GM23248 (cell line): Measurements from ENCODE around the gene ZNF789. TPM values are rescaled to one million over a fixed set of nuclear protein-coding genes. Genes with fewer than 3 reads are reported as not detected.

ENCODE experiments used
- DNase-seq: peaks from one replicate; pipeline ENCODE4 v3.0.0-alpha.2; 2015
- H2AFZ ChIP-seq: fragments of 200-600 bp; sonication (generic); 2 replicates; pipeline ENCODE4 v1.6.1; 2016; ENCODE audit warnings: antibody characterized with exemption
- H3F3A ChIP-seq: fragments of 200-600 bp; sonication (generic); 2 replicates; pipeline ENCODE4 v1.6.1; 2016; ENCODE audit warnings: mild to moderate bottlenecking, antibody characterized with exemption, mixed run types; ENCODE audit not compliant: insufficient read depth
- H3K27ac ChIP-seq: fragments of 200-600 bp; sonication (generic); 2 replicates; pipeline ENCODE4 v1.5.1; 2016; ENCODE audit warnings: mild to moderate bottlenecking
- H3K27me3 ChIP-seq: fragments of 200-600 bp; sonication (generic); replicated peaks from 2 replicates; pipeline ENCODE4 v1.6.1; 2016; ENCODE audit warnings: mild to moderate bottlenecking; ENCODE audit not compliant: insufficient read depth
- H3K36me3 ChIP-seq: fragments of 200-600 bp; sonication (generic); 2 replicates; pipeline ENCODE4 v1.6.1; 2016; ENCODE audit warnings: low read depth, mild to moderate bottlenecking
- H3K4me1 ChIP-seq: fragments of 200-600 bp; sonication (generic); 2 replicates; pipeline ENCODE4 v1.6.1; 2016; ENCODE audit warnings: mild to moderate bottlenecking; ENCODE audit not compliant: insufficient read depth
- H3K4me2 ChIP-seq: fragments of 200-600 bp; sonication (generic); one replicate; pipeline ENCODE4 v1.6.1; 2016; ENCODE audit warnings: mild to moderate bottlenecking; ENCODE audit not compliant: unreplicated experiment
- H3K4me3 ChIP-seq: fragments of 200-600 bp; sonication (generic); 2 replicates; pipeline ENCODE4 v1.5.1; 2016; ENCODE audit warnings: mild to moderate bottlenecking
- H3K79me2 ChIP-seq: fragments of 200-600 bp; sonication (generic); 2 replicates; pipeline ENCODE4 v1.6.1; 2016; ENCODE audit warnings: mild to moderate bottlenecking; ENCODE audit not compliant: insufficient read depth
- H3K9ac ChIP-seq: fragments of 200-600 bp; sonication (generic); 2 replicates; pipeline ENCODE4 v1.6.1; 2016; ENCODE audit warnings: mild to moderate bottlenecking
- H3K9me2 ChIP-seq: fragments of 200-600 bp; sonication (generic); 2 replicates; pipeline ENCODE4 v1.6.1; 2016; ENCODE audit warnings: mixed run types, mild to moderate bottlenecking, moderate library complexity; ENCODE audit not compliant: insufficient read depth
- H3K9me3 ChIP-seq: fragments of 200-600 bp; sonication (generic); one replicate; pipeline ENCODE4 v1.6.1; 2017; ENCODE audit warnings: low read depth
- H4K20me1 ChIP-seq: fragments of 200-600 bp; sonication (generic); 2 replicates; pipeline ENCODE4 v1.6.0; 2016; ENCODE audit not compliant: insufficient read depth
- EZH2 ChIP-seq: fragments of 200-600 bp; sonication (generic); IDR thresholded peaks from 2 replicates; pipeline ENCODE4 v1.6.1; 2018; ENCODE audit warnings: antibody characterized with exemption, mild to moderate bottlenecking; ENCODE audit not compliant: insufficient read depth, poor library complexity, severe bottlenecking
- EZH2phosphoT487 ChIP-seq: fragments of 200-600 bp; sonication (generic); IDR thresholded peaks from 2 replicates; pipeline ENCODE4 v1.6.1; 2018; ENCODE audit warnings: antibody characterized with exemption, moderate library complexity, mild to moderate bottlenecking, low read depth; ENCODE audit not compliant: insufficient read depth
- WGBS, 2 experiments: methylation state at CpG; one replicate each; pipeline ENCODE4 v1.1.6; 2015 to 2017; ENCODE audit warnings: low lambda C conversion rate in 2 of 2, low coverage in 1 of 2; ENCODE audit errors: missing lambda C conversion rate in 2 of 2; 5-methylcytosine and 5-hydroxymethylcytosine counted together
- in situ Hi-C: fragments of 300-500 bp; cut with MboI; formaldehyde crosslinking; loops from 2 replicates; pipeline ENCODE4 v1.15.0; 2020
- polyA plus RNA-seq: library from polyadenylated mRNA; unstranded; fragments of >200 nt; fragmentation: Nextera tagmentation; extraction: Ambion mirVana; gene quantifications from 2 replicates; pipeline ENCODE4 v1.2.1, GENCODE V29; 2016
- total RNA-seq: library from RNA; depleted of rRNA; stranded (reverse); fragments of >200 nt; shearing (Covaris generic); gene quantifications from 2 replicates; pipeline ENCODE4 v1.2.3, GENCODE V29; 2014

Gene ZNF789
- total and polyA plus RNA-seq, 2 experiments from 2014 or later = 5.3 to 8.5 TPM

GRCh38 chr7:99473315-99473596 lies 566 bp downstream of the ZNF789 start:
- H2AFZ ChIP-seq = peak overlapping the region; percentile 96
- no peaks in the 10 kb centered on the region for H3K27me3 ChIP-seq
- peaks cover 7% of the 10 kb centered on the region; the same call in 1 of the 2 replicates for H3K4me1 ChIP-seq
- TF ChIP-seq EZH2 (no peak), EZH2phosphoT487 (no peak)
- H3K9me3 ChIP-seq = no peaks in the 10 kb centered on the region
- peaks cover 51% of the 10 kb centered on the region for H3K79me2 ChIP-seq
- H3F3A ChIP-seq = peaks cover 19% of the 10 kb centered on the region
- peak overlapping the region; percentile 35 for H3K27ac ChIP-seq
- no peaks in the 10 kb centered on the region for H4K20me1 ChIP-seq
- 2 to 4% methylated on average over 7 of the region's 7 CpGs for WGBS, 2 experiments
- H3K36me3 ChIP-seq = no peaks in the 10 kb centered on the region
- in situ Hi-C loops = no loop called here
- no peaks in the 10 kb centered on the region for H3K9me2 ChIP-seq
- H3K4me2 ChIP-seq = peak overlapping the region; percentile 82
- peak; percentile 79 for DNase-seq
- H3K9ac ChIP-seq = peak overlapping the region; percentile 80
- peak overlapping the region; percentile 79 for H3K4me3 ChIP-seq

GRCh38 chr7:99476107-99476506 lies 3.4 kb downstream of the ZNF789 start:
- no peak overlapping the region for H3K9ac ChIP-seq
- H3F3A ChIP-seq = peaks cover 9% of the 10 kb centered on the region; the same call in 1 of the 2 replicates
- no peak for TF ChIP-seq EZH2phosphoT487
- no peak for TF ChIP-seq EZH2
- WGBS, 2 experiments = 43 to 46% methylated on average over 5 of the region's 5 CpGs
- H3K4me3 ChIP-seq = no peak overlapping the region
- no peaks in the 10 kb centered on the region for H3K36me3 ChIP-seq
- no peak for DNase-seq
- H3K27ac ChIP-seq = no peak overlapping the region
- H3K9me2 ChIP-seq = no peaks in the 10 kb centered on the region
- H3K79me2 ChIP-seq = peaks cover 71% of the 10 kb centered on the region
- H4K20me1 ChIP-seq = no peaks in the 10 kb centered on the region
- H3K27me3 ChIP-seq = no peaks in the 10 kb centered on the region
- H3K4me2 ChIP-seq = no peak overlapping the region
- no peak overlapping the region for H2AFZ ChIP-seq
- in situ Hi-C loops = no loop called here
- no peaks in the 10 kb centered on the region for H3K9me3 ChIP-seq
- H3K4me1 ChIP-seq = peaks cover 10% of the 10 kb centered on the region

GRCh38 chr7:99478464-99479440 lies 6.1 kb downstream of the ZNF789 start:
- H3K9me2 ChIP-seq = no peaks in the 10 kb centered on the region
- no peak overlapping the region for H2AFZ ChIP-seq
- no peaks in the 10 kb centered on the region; the same call in 1 of the 2 replicates for H3F3A ChIP-seq
- H3K9me3 ChIP-seq = no peaks in the 10 kb centered on the region
- H3K79me2 ChIP-seq = peaks cover 83% of the 10 kb centered on the region
- no peak overlapping the region for H3K4me2 ChIP-seq
- H3K27me3 ChIP-seq = no peaks in the 10 kb centered on the region
- H3K4me1 ChIP-seq = peaks cover 7% of the 10 kb centered on the region
- peak overlapping the region; percentile 24; the same call in 1 of the 2 replicates for H3K27ac ChIP-seq
- DNase-seq = peak; percentile 45
- TF ChIP-seq EZH2 (no peak), EZH2phosphoT487 (no peak)
- peak overlapping the region; percentile 26; the same call in 1 of the 2 replicates for H3K9ac ChIP-seq
- 61 to 63% methylated on average over 15 of the region's 15 CpGs for WGBS, 2 experiments
- no peaks in the 10 kb centered on the region for H4K20me1 ChIP-seq
- H3K36me3 ChIP-seq = 0 out of 2 replicates have a peak, but pooled peaks cover 3% of the 10 kb centered on the region
- in situ Hi-C loops = no loop called here
- no peak overlapping the region for H3K4me3 ChIP-seq

- 89 to 94% methylated on average over 5 of the region's 5 CpGs for WGBS, 2 experiments
- TF ChIP-seq EZH2phosphoT487 = no peak
- TF ChIP-seq EZH2 = no peak
Observed at GRCh38 chr7:99485094-99485493, 12.4 kb downstream of the ZNF789 start.

More at GRCh38 chr7:99485094-99485493, 12.4 kb downstream of the ZNF789 start:
- no peaks in the 10 kb centered on the region for H3K27me3 ChIP-seq
- no peak overlapping the region for H2AFZ ChIP-seq
- H3K36me3 ChIP-seq = 0 out of 2 replicates have a peak, but pooled peaks cover 9% of the 10 kb centered on the region
- H3K9me2 ChIP-seq = no peaks in the 10 kb centered on the region
- H3K79me2 ChIP-seq = peaks cover 23% of the 10 kb centered on the region
- no peak overlapping the region for H3K9ac ChIP-seq
- H4K20me1 ChIP-seq = no peaks in the 10 kb centered on the region
- H3F3A ChIP-seq = peaks cover 4% of the 10 kb centered on the region; the same call in 1 of the 2 replicates
- H3K4me2 ChIP-seq = no peak overlapping the region
- H3K4me3 ChIP-seq = no peak overlapping the region
- in situ Hi-C loops = no loop called here
- H3K9me3 ChIP-seq = no peaks in the 10 kb centered on the region
- no peak for DNase-seq
- H3K4me1 ChIP-seq = no peaks in the 10 kb centered on the region
- H3K27ac ChIP-seq = no peak overlapping the region
